GM19324 (cell line): ENCODE data around the gene PTPRR.

ENCODE experiments used
- ATAC-seq: cut with Tn5 transposase; IDR thresholded peaks from one replicate; pipeline ENCODE4 v1.9.1; 2021; ENCODE audit warnings: mild to moderate bottlenecking, moderate library complexity; ENCODE audit not compliant: unreplicated experiment, low FRiP score

PTPRR gene

GRCh38 chr12:70619471-70620152 lies 300.9 kb downstream of the PTPRR start:
- no peak for ATAC-seq

- ATAC-seq = no peak
Measured at GRCh38 chr12:70618371-70618770, 302.2 kb downstream of the PTPRR start.

- no peak for ATAC-seq
Measured at GRCh38 chr12:70617450-70617849, 303.1 kb downstream of the PTPRR start.

GRCh38 chr12:70615174-70615866 lies 305.2 kb downstream of the PTPRR start:
- ATAC-seq = no peak

DNA sequence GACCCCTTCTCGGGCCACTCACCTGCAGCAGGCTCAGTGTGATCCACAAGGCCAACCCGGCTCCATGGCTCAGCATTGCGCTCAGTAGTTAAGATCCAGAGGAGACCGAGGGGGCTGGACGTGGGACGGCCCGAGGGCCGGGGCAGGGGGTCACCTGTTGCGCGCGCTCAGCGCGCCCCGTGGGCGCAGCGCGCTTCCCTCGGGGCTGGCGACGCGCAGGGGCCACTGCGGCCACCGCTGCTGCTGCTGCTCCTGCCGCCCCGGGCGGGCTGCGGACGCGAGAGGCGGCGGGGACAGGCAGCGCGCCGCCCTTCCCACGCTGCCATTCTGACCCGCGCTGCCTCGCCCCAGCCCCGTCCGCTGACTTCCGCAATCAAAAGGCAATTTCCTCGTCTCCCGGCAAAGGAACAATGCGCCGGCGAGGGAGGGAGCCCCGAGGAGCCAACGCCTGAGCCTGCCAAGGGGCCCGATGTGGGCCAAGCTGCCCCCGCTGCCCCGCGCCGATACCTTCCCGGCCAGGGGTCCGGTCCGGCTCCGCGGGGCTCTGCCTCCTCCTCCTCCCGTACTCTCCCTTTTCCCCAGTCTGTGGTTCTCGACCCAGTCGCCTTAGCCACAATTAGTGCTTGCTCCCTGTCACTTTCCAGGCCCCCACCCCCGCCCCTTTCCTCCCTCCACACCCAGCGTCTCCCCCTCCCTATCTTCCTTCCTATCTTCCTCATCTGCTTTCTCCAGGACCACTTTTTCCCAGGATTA lies 310.6 kb downstream of the PTPRR start:
- no peak for ATAC-seq

DNA sequence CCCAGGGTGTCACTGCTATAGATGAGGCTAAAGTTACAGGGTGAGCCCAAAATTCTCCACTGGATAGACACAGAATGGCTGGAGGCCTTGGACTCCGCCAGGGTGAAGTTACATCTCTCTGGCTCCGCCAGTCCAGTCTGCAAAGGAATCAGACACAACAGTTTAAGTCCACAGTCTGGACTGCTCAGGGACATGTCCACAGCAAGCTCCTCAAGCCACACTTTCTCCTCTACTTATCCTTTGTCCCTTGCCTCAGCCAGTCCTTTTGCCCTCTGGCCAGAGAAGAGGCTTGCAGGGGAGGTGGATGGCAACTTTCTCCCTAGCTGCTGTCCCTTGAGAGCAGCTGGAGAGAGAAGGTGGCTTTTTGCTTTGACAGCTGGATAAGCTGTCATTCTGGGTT lies 311.3 kb downstream of the PTPRR start:
- no peak for ATAC-seq

- no peak for ATAC-seq
Measured at GRCh38 chr12:70608184-70608583, 312.4 kb downstream of the PTPRR start.

DNA sequence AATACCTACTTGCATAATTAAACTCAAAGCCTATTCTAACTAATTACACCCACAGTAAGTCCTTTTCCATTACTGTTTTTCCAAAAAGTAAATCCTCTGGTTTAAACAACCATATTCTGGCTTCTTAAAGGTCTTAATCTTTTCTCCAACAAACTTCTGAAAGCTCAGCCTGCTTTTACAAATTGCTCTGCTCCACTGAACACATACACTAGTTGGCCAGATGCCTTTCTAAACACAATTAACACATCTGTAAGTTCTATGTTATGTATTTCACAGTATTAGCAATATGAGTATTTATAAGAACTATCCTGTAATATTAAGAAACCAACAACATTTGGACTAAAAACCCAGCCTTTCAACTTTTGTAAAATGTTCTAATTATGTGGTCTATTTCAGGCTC lies 313.4 kb downstream of the PTPRR start:
- no peak for ATAC-seq

DNA sequence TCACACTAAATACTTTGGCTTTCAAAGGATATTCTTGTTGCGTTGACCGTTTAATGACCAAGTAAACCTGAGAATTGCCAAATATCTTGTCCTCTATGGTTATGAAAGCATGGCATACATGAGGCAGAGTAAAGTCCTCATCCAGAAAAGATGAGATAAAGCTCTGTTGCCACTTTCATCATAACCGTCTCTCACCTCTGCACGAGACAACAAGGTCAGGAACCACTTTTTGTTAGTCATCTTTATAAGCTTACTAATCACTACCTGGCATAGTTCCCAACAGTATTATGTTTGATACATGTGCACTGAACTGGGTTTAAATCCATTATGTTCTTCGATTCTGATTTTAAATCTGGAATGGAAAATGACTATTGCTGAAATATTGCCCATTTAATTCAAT lies 314.6 kb downstream of the PTPRR start:
- no peak for ATAC-seq

DNA sequence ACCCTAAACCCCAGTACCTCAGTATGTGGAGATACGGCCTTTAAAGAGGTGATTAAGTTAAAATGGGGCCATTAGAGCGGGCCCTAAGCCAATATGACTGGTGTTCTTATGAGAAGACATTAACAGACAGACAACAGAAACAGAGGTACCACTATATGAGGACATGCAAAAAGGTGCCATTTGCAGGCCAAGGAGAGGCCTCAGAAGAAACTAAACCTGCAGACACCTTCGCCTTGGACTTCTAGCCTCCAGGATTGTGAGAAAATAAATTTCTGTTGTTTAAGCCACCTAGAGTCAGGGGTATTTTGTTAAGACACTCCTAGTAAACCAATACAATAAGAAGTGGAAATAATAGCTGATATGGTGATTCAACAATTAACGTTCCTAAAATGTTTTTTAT lies 315.9 kb downstream of the PTPRR start:
- no peak for ATAC-seq

- no peak for ATAC-seq
Measured at GRCh38 chr12:70603044-70603443, 317.5 kb downstream of the PTPRR start.

DNA sequence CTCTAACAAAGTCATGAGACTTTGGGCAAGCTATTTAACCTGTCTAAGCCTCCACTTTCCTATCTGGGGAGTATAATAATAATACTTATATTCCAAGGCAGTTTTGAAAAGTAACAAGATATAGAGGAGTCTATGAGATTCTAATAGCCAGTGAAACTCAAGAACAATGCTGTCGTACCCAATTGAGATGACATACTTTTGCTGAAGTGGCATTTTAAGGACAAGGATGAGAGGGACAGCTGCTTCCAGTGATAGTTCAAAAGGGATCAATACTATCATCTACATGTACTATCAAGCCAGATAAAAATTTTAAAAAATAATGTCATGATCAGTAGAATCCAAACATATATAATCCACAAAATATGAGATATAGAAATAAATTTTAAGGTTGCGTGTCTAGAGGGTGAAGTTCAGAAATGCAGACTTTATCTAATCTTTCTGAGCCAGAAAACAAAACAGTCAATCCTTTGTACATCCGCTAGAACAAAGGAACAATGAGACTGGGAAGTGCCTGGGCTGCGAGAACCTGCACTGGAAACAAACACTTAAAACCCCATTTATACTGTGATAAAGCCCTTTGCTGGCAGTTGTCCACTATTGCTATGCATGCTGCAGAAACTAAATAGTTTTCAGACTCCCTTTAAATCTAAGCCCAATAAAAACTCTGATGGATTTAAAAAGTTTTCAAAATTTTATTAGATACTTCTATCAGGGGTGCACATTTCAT lies 321.9 kb downstream of the PTPRR start:
- no peak for ATAC-seq

- no peak for ATAC-seq
Measured at GRCh38 chr12:70592664-70593063, 327.9 kb downstream of the PTPRR start.

DNA sequence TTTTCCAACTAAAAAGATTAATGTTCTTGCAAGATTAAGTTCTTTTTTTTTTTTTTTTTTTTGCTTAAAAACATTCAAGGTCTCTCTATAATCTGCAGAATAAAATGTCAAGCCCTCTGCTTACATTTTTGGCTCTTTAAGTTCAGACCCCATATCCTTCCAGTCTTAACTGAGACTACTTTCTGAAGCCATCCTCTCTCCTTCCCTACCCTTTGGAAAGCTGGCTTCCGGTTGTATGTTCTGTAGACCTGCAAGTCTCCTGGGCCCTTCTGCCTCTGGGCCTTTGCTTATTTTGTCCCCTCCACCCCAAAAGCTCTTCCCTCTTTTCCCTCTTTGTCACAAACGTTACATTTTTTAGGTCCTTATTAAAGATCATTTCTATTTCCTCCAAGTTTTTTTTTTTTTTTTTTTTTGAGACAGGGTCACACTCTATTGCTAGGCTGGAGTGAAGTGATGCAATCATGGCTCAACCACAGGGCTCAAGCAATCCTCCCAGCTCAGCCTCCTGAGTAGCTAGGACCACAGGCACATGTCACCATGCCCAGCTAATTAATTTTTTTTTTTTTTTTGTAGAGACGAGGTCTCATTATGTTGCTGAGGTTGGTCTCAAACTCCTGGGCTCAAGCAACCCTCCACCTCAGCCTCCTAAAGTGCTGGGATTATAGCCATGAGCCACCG lies 329.9 kb downstream of the PTPRR start:
- no peak for ATAC-seq

DNA sequence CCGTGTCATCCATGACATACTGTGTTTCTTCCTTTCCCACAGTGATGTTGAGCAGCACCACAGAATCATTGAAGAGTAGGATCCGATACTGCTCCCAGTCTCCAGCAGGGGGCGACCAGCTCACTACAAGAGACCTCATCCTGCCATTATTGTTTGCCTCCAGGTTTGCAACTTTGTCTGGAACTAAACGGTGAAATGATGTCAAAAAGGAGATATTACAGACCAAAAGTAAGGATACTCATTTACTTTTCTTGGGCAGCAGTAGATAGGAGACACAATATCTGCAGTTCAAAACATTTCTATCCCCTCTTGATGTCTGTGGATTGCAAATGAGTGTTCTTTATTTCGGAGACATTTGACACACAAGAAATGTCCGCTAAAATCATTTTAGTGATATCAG lies 330.5 kb downstream of the PTPRR start:
- ATAC-seq = no peak
